ENCODE measurements around the gene RICTOR. TPM values are rescaled to one million over a fixed set of nuclear protein-coding genes. Genes with fewer than 3 reads are reported as not detected.

The RICTOR gene
- total and polyA plus RNA-seq, 2 donors (not counting 3 experiments of a cell fraction or from before 2014, with no cell fraction given) = 9.2 to 38.0 TPM

GRCh38 chr5:39049315-39049714, 24.9 kb downstream of the RICTOR start:
- TF ChIP-seq MYC (IDR thresholded peaks at IDR 0.05; ENCODE audit: low read depth, low read length) (no peak), FOS (IDR thresholded peaks at IDR 0.05; ENCODE audit: borderline replicate concordance, insufficient read depth, low read length) (no peak), POLR2AphosphoS5 (IDR thresholded peaks at IDR 0.05; ENCODE audit: insufficient read depth, low read depth, low read length) (no peak), MAX (IDR thresholded peaks at IDR 0.05; ENCODE audit: insufficient read depth, insufficient read length) (no peak), JUN (IDR thresholded peaks at IDR 0.05; ENCODE audit: borderline replicate concordance, insufficient read depth, insufficient read length, low read depth) (no peak), GATA2 (IDR thresholded peaks at IDR 0.05; ENCODE audit: insufficient read depth, insufficient read length, low read depth, low read length) (no peak), POLR2A (IDR thresholded peaks at IDR 0.05; ENCODE audit: low read depth, low read length) (no peak), CTCF (IDR thresholded peaks at IDR 0.05; ENCODE audit: extremely low read depth in 1 of 2, insufficient read depth in 1 of 2, low read depth in 1 of 2, low read length in 2 of 2) (no peak), EZH2 (IDR thresholded peaks at IDR 0.05; ENCODE audit: borderline replicate concordance, low read depth, low read length, severe bottlenecking) (no peak)
- no TSS peak for BruUV-seq (replicated peaks)

More at GRCh38 chr5:39049315-39049714, 24.9 kb downstream of the RICTOR start:
- Histone ChIP-seq H3K79me2 (ENCODE audit: control insufficient read depth, insufficient read depth, low read length) (peaks cover 73% of the 10 kb centered on the region), H3K4me1 (ENCODE audit: control insufficient read depth, extremely low read depth, insufficient read depth, low read length) (no peaks in the 10 kb centered on the region), H3K4me3 (replicated peaks in 1 of 3; ENCODE audit: insufficient read depth in 1 of 3, low read depth in 1 of 3, low read length in 3 of 3) (no peak overlapping the region), H3K9me1 (replicated peaks; ENCODE audit: control insufficient read depth, extremely low read depth, insufficient read depth, low read length) (no peaks in the 10 kb centered on the region), H3K27me3 (ENCODE audit: control insufficient read depth in 2 of 2, insufficient read depth in 2 of 2, low read length in 2 of 2) (no peaks in the 10 kb centered on the region), H3K36me3 (ENCODE audit: control insufficient read depth in 2 of 2, extremely low read depth in 1 of 2, insufficient read depth in 2 of 2, low read length in 2 of 2) (no peaks in the 10 kb centered on the region), H3K4me2 (ENCODE audit: insufficient read depth, low read length) (no peak overlapping the region), H3K9ac (replicated peaks; ENCODE audit: extremely low read depth, insufficient read depth, low read length) (no peak overlapping the region), H3K9me3 (replicated peaks; ENCODE audit: control insufficient read depth, insufficient read depth, low read length) (no peaks in the 10 kb centered on the region), H2AFZ (ENCODE audit: low read depth, low read length) (no peak overlapping the region), H3K27ac (ENCODE audit: insufficient read depth, low read depth, low read length) (no peak overlapping the region), H4K20me1 (replicated peaks; ENCODE audit: control insufficient read depth, extremely low read depth, insufficient read depth, low read length) (peaks cover 5% of the 10 kb centered on the region)
- ChIA-PET CTCF (interaction anchor here (1.6 kb wide), 1 partner anchor 168 kb away, joined by 3 read pairs; no protein-coding TSS in a partner anchor), POLR2A (no interaction called here)
- intact Hi-C loops (cut with micrococcal nuclease) (no loop called here), dilution Hi-C loops (cut with MboI; ENCODE audit: extremely low pct_ligation_motif_present, low sequenced_read_pairs) (no loop called here)
- FAIRE-seq (no peak), DNase-seq (ENCODE audit: low read depth, low spot score) (no peak)
